ENCODE data around the gene ACADSB.

DNA sequence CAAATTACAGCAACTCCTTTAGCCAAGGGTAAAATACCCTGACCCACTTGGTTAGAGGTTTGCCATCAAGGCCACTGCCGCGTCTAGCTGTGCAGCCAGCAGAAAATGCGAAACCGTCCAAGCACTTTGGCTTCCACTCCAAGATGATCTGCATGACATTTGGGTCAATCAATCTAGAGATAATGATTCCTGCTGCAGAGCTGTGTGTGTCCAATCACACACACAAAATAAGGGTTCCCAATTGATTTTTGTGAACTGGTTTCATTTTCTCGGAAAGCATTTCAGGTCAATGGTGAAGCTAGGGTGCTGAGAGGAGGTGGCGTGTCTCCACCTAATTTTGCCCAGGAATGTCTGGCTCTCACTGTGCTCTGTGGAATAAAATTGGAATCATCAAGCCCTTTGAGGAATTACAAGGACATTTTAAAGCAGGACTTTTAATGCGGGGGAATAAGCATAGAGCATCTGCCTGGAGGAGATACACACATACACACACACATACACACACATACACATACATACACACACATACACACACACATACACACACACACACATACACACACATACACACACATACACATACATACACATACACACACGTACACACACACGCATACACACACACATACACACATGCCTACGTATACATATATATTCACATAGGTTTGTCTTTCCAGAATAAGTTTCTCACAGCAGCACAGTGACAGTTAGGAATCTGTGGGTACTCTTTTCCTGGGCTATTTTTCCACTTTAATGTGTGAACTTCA is 59.5 kb downstream of the ACADSB start:
- no peak for TF ChIP-seq POLR2A (IDR thresholded peaks at IDR 0.05)
- TF ChIP-seq, protein P1, sequence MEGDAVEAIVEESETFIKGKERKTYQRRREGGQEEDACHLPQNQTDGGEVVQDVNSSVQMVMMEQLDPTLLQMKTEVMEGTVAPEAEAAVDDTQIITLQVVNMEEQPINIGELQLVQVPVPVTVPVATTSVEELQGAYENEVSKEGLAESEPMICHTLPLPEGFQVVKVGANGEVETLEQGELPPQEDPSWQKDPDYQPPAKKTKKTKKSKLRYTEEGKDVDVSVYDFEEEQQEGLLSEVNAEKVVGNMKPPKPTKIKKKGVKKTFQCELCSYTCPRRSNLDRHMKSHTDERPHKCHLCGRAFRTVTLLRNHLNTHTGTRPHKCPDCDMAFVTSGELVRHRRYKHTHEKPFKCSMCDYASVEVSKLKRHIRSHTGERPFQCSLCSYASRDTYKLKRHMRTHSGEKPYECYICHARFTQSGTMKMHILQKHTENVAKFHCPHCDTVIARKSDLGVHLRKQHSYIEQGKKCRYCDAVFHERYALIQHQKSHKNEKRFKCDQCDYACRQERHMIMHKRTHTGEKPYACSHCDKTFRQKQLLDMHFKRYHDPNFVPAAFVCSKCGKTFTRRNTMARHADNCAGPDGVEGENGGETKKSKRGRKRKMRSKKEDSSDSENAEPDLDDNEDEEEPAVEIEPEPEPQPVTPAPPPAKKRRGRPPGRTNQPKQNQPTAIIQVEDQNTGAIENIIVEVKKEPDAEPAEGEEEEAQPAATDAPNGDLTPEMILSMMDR (IDR thresholded peaks at IDR 0.05), result no peak
